Esophagus muscularis mucosa (tissue), 4 donors: Measurements from ENCODE around the gene PDSS1.

Experiments used
- CTCF ChIP-seq, 3 experiments: fragments of 200-600 bp in 2 of 3; fragments of 450-650 bp in 1 of 3; sonication (generic) in 2 of 3; IDR thresholded peaks; one replicate each; pipeline ENCODE4 v1.5.1; 2017 to 2019; ENCODE audit warnings: antibody characterized with exemption in 3 of 3, mild to moderate bottlenecking in 2 of 3, moderate library complexity in 1 of 3
- EP300 ChIP-seq: sonication (generic); formaldehyde crosslinking; IDR thresholded peaks from one replicate; pipeline ENCODE4 v1.6.1; 2017; ENCODE audit warnings: antibody characterized with exemption
- POLR2A ChIP-seq: fragments of 450-650 bp; IDR thresholded peaks from one replicate; pipeline ENCODE4 v1.6.1; 2017; ENCODE audit warnings: antibody characterized with exemption, moderate library complexity, mild to moderate bottlenecking, low read depth

- TF ChIP-seq CTCF (IDR thresholded peaks at IDR 0.05) = no peak
- no peak for TF ChIP-seq POLR2A
- TF ChIP-seq EP300 = no peak
Observed at GRCh38 chr10:26699631-26700030, 2.1 kb downstream of the PDSS1 start.
